Measurements from ENCODE around the gene COASY.
"Not testable (repeated sequence)": the region's sequence is repeated elsewhere in the genome, so short reads cannot be mapped to it uniquely, and the experiment has no call there.

COASY gene

DNA sequence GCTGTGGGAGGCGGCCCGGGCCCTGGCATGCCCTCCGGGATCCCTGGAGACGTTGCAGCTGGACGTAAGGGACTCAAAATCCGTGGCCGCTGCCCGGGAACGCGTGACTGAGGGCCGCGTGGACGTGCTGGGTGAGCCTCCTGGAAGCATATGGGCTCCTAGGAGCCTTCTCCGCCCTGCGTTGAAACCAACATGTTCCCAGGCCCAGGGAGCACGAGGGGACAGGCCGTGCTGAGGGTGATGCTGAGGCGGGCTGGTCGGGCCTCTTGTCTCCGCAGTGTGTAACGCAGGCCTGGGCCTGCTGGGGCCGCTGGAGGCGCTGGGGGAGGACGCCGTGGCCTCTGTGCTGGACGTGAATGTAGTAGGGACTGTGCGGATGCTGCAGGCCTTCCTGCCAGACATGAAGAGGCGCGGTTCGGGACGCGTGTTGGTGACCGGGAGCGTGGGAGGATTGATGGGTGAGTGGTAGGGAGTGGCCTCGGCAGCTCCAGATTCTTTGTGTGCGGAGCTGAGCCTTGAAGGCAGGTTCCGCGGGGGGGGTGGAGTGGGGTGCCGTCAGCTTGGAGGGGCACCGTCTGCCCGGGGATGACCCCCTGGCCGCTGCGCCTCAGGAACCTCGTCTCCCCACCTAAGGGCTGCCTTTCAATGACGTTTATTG is 8.7 kb upstream of the COASY start:
- TF ChIP-seq, protein P1, sequence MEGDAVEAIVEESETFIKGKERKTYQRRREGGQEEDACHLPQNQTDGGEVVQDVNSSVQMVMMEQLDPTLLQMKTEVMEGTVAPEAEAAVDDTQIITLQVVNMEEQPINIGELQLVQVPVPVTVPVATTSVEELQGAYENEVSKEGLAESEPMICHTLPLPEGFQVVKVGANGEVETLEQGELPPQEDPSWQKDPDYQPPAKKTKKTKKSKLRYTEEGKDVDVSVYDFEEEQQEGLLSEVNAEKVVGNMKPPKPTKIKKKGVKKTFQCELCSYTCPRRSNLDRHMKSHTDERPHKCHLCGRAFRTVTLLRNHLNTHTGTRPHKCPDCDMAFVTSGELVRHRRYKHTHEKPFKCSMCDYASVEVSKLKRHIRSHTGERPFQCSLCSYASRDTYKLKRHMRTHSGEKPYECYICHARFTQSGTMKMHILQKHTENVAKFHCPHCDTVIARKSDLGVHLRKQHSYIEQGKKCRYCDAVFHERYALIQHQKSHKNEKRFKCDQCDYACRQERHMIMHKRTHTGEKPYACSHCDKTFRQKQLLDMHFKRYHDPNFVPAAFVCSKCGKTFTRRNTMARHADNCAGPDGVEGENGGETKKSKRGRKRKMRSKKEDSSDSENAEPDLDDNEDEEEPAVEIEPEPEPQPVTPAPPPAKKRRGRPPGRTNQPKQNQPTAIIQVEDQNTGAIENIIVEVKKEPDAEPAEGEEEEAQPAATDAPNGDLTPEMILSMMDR (IDR thresholded peaks at IDR 0.05; ENCODE audit: low read depth, low read length): peak; percentile 46
- peak overlapping the region; percentile 84 to 86 for H3K4me3 ChIP-seq (replicated peaks in 1 of 2; ENCODE audit: low read depth in 2 of 2, low read length in 2 of 2)
- DNase-seq (ENCODE audit: low read depth in 2 of 2): peak; percentile 65 to 69

DNA sequence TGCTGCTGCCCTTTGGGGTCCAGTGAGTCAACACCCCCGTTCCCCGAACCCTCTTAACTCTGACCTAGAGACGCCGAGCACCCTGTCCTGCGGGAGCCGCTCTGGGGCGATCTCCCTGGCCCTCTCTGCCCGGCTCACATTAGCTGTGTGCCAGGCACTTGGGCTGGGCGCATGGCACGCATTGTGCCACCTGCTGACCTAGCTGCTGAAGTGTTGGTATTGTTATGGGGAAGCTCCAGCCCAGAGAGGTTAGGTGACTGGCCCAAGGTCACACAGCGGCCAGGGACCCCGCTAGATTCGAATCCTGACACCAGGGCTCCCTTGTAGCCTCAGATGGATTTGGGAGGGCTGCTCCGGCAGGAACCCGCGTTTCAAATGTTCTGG is 8.1 kb upstream of the COASY start:
- TF ChIP-seq, protein P1 (IDR thresholded peaks at IDR 0.05; ENCODE audit: low read depth, low read length): no peak
- peak overlapping the region; percentile 84 to 86 for H3K4me3 ChIP-seq (replicated peaks in 1 of 2; ENCODE audit: low read depth in 2 of 2, low read length in 2 of 2)
- DNase-seq (ENCODE audit: low read depth in 2 of 2): peak in 1 of 2 donors; percentile 26

GRCh38 chr17:42554250-42555121 is 7.5 kb upstream of the COASY start:
- H3K4me3 ChIP-seq (replicated peaks in 1 of 2; ENCODE audit: low read depth in 2 of 2, low read length in 2 of 2): peak overlapping the region; percentile 84 to 86
- TF ChIP-seq, protein P1 (IDR thresholded peaks at IDR 0.05; ENCODE audit: low read depth, low read length): no peak
- peak; percentile 67 to 83 for DNase-seq (ENCODE audit: low read depth in 2 of 2)

GRCh38 chr17:42555122-42555622 is 6.8 kb upstream of the COASY start:
- peak overlapping the region; percentile 84 to 86 for H3K4me3 ChIP-seq (replicated peaks in 1 of 2; ENCODE audit: low read depth in 2 of 2, low read length in 2 of 2)
- no peak for DNase-seq (ENCODE audit: low read depth in 2 of 2)
- TF ChIP-seq, protein P1 (IDR thresholded peaks at IDR 0.05; ENCODE audit: low read depth, low read length): no peak

DNA sequence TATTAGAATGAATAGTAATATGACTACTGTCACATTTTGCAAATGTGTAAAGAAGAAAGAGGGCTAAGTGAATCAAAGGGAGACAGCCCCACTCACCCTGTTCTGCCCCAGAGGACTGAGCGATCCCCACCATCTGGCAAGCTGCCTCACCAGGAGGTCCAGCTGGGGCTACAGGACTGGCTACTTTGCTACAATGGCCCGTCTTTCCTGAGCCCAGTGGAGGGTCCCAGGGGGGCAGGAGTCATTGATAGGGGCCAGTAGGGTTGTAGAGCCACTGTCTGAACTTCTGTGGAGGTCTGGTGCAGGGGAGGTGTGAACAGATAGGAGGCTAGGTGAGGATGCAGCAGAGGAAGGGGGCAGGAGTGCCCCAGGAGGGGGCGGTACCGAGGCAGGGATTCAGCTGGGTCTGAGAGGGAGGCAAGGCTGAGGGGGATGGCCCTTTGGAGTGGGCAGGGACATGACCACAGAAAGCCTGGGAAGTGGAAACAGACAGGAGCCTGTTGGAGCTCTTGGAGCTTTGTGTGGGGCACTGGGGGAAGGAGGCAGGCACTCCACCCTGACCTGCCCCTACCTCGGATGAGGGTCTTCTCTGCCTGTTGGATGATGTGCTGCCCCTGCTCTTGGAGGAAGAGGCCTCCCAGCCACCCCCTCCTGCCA is 5.9 kb upstream of the COASY start:
- DNase-seq (ENCODE audit: low read depth in 2 of 2); H3K4me3 ChIP-seq (replicated peaks in 1 of 2; ENCODE audit: low read depth in 2 of 2, low read length in 2 of 2): not testable (repeated sequence)
- TF ChIP-seq, protein P1 (IDR thresholded peaks at IDR 0.05; ENCODE audit: low read depth, low read length): peak; percentile 6

DNA sequence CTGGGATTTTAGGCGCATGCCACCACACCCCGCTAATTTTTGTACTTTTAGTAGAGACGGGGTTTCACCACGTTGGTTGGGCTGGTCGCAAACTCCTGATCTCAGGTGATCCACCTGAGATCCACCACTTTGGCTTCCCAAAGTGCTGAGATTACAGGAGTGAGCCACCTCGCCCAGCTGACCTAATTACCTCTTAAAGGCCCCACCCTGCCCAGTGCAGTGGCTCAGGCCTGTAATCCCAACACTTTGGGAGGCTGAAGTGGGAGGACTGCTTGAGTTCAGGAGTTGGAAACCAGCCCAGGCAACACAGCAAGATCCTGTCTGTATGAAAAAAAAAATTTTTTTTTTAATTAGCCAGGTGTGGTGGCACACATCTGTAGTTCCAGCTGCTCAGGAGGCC is 2.9 kb upstream of the COASY start:
- no peak overlapping the region for H3K4me3 ChIP-seq (replicated peaks in 1 of 2; ENCODE audit: low read depth in 2 of 2, low read length in 2 of 2)
- TF ChIP-seq, protein P1 (IDR thresholded peaks at IDR 0.05; ENCODE audit: low read depth, low read length): no peak
- DNase-seq (ENCODE audit: low read depth in 2 of 2): no peak
